Right forelimb (tissue), 1 donor: Measurements from ENCODE around the gene PCDHGA7.
"Not testable (repeated sequence)": the region's sequence is repeated elsewhere in the genome, so short reads cannot be mapped to it uniquely, and the experiment has no call there.

ENCODE experiments used
- DNase-seq: peaks from one replicate; pipeline ENCODE4 v3.0.0-alpha.2; 2018

The PCDHGA7 gene

GRCh38 chr5:141432726-141433125, 50.2 kb downstream of the PCDHGA7 start:
- not testable (repeated sequence) for DNase-seq

DNA sequence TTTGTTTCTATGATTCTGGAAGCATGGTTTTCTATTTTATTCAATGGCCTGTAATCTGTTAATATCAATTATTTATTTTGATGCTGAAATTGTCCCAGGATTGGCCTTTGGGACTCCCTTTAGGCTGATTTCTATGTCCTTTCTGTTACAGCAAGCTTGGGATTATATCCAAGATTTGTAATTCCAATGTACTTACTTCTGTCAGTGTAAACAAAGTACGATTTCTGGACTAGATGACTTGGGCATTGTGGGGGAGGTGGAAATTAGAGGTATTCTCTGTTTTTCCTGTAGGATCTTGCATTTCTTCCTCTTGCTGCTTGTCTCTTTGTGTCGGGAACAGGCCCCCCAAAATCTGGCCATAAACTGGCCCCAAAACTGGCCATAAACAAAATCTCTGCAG, 51.5 kb downstream of the PCDHGA7 start:
- DNase-seq = no peak
